Left ventricle myocardium inferior (tissue), 1 donor: Measurements from ENCODE around the gene GSDMA. TPM values are rescaled to one million over a fixed set of nuclear protein-coding genes. Genes with fewer than 3 reads are reported as not detected.

Source experiments
- DNase-seq: peaks from one replicate; pipeline ENCODE4 v3.0.0-alpha.2; 2020
- H3K27ac ChIP-seq: fragments of 200-600 bp; replicated peaks from 2 replicates; pipeline ENCODE4 v1.8.0; 2021
- H3K27me3 ChIP-seq: fragments of 200-600 bp; 2 replicates; pipeline ENCODE4 v1.8.0; 2021; ENCODE audit warnings: low read depth
- H3K36me3 ChIP-seq: fragments of 200-600 bp; 2 replicates; pipeline ENCODE4 v1.8.0; 2021
- H3K4me1 ChIP-seq: fragments of 200-600 bp; 2 replicates; pipeline ENCODE4 v1.8.0; 2021
- H3K4me3 ChIP-seq: fragments of 200-600 bp; 2 replicates; pipeline ENCODE4 v1.8.0; 2021; ENCODE audit warnings: mild to moderate bottlenecking, moderate library complexity
- H3K9me3 ChIP-seq: fragments of 200-600 bp; replicated peaks from 2 replicates; pipeline ENCODE4 v1.8.0; 2021
- intact Hi-C: fragments of 100-400 bp; cut with micrococcal nuclease; formaldehyde crosslinking; loops from one replicate; pipeline ENCODE4 v1.11.0; 2022
- total RNA-seq: library from RNA; stranded (reverse); fragmentation: NEBNext Ultra II Directional; extraction: Animal tissue kit (Norgen Biotek cat#: 25700); gene quantifications from one replicate; pipeline ENCODE4 v1.2.1, GENCODE V29; 2021
- TF ChIP-seq, protein P1 (sequence below): fragments of 200-600 bp; IDR thresholded peaks from 2 replicates; pipeline ENCODE4 v1.8.0; 2021; ENCODE audit warnings: antibody characterized with exemption, mild to moderate bottlenecking, borderline replicate concordance
- donor health status: DM: no; HTN: yes; CAD: no; lungs with severe emphysema.

GSDMA gene
- total RNA-seq, 1 donor from 2014 or later, result 0.66 TPM

DNA sequence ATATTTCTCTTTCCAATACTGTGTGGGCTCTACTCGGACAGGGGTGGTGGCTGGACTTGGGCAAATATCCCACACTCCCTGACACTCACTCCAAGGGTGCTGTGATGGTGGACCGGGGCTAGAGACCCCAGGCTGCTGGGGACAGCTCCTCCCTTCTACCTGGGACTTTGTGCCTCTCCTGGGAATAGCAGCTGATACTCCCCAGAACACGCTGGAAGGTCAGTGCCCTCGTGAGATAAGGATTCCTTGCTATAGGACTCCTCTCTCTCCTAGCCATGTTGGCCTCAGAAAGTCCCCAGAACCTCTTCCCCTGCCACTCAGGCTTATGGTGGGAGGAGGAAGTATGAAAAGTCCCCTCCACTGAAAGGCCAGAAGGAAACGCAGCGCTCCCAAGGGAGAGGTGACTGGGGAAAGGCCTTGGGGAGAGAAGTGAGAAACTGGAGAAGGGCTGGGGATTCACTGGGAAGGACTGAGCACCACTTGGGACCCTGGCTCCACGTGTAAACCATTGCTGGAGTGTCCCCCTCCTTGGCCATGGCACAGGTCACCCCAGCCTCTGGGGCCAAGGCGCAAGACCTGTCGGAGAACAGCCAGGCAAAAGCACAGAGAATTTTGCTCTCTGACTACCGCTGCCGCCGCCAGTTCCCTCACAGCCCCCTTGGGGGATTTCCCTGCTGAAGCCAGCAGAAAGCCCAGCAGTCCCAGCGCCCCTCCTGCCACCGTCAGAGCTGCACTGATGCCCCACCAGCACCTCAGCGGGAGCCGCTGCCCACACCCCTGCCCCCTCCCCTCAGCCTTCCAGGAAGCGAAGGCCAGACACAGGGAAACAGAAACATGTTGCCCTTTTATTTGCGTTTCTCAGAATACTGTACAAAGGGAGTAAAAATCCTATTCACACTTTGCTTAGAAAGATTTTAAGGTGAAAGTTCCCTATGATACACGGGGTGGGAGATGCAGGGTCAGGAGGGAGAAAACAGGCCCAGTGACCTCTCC lies 42.3 kb upstream of the GSDMA start:
- H3K27ac ChIP-seq, result no peak overlapping the region
- no peak for DNase-seq
- H3K4me3 ChIP-seq, result no peak overlapping the region
- TF ChIP-seq, protein P1, sequence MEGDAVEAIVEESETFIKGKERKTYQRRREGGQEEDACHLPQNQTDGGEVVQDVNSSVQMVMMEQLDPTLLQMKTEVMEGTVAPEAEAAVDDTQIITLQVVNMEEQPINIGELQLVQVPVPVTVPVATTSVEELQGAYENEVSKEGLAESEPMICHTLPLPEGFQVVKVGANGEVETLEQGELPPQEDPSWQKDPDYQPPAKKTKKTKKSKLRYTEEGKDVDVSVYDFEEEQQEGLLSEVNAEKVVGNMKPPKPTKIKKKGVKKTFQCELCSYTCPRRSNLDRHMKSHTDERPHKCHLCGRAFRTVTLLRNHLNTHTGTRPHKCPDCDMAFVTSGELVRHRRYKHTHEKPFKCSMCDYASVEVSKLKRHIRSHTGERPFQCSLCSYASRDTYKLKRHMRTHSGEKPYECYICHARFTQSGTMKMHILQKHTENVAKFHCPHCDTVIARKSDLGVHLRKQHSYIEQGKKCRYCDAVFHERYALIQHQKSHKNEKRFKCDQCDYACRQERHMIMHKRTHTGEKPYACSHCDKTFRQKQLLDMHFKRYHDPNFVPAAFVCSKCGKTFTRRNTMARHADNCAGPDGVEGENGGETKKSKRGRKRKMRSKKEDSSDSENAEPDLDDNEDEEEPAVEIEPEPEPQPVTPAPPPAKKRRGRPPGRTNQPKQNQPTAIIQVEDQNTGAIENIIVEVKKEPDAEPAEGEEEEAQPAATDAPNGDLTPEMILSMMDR, result no peak
- no peaks in the 10 kb centered on the region for H3K27me3 ChIP-seq
- peaks cover 46% of the 10 kb centered on the region for H3K36me3 ChIP-seq
- intact Hi-C loops, result no loop called here
- H3K4me1 ChIP-seq, result peaks cover 33% of the 10 kb centered on the region
- H3K9me3 ChIP-seq, result no peaks in the 10 kb centered on the region

DNA sequence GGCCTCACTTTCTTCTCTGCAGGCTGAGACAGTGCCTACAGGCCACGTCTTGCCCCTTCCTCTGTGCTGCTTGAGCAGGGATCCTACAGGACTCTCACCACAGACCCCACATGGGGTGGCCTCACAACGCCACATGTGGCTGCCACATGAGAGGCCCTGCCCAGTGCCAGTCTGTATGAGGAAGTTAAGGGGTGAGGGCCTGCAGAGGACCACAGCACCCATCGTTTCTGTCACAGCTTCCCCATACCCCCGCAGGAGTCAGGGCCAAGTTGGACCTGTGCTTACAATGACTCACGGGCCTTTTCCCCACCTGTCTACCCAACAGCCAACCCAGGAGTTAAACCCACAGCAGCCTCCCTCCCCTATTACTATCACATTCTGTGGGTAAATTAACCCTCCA lies 41.5 kb upstream of the GSDMA start:
- Histone ChIP-seq H3K4me1 (peaks cover 41% of the 10 kb centered on the region), H3K9me3 (no peaks in the 10 kb centered on the region), H3K4me3 (no peak overlapping the region), H3K27ac (no peak overlapping the region), H3K27me3 (no peaks in the 10 kb centered on the region), H3K36me3 (peaks cover 46% of the 10 kb centered on the region)
- intact Hi-C loops, result no loop called here
- no peak for DNase-seq
- TF ChIP-seq, protein P1, result no peak

DNA sequence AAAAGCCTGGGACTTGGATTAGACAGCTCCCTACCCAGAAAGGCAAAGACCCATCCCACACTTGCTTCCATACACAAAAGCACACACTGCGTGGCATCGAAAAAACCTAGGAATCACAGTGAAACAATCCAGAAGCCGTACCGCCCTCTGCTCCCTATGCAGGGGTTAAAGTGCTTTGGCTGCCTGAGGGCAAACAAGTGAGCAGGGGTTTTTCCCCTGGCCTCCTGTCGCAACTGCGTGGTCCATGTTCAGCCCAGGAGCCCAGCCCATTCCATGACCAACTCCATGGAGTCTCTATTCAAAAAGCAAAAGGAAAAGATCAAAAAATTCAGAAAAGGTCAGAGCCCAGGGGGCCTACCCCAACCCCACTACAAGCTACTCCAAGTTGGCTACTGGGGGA lies 40.8 kb upstream of the GSDMA start:
- H3K36me3 ChIP-seq, result peaks cover 43% of the 10 kb centered on the region
- no peak overlapping the region for H3K4me3 ChIP-seq
- H3K4me1 ChIP-seq, result peaks cover 48% of the 10 kb centered on the region
- no peaks in the 10 kb centered on the region for H3K9me3 ChIP-seq
- no peaks in the 10 kb centered on the region for H3K27me3 ChIP-seq
- intact Hi-C loops, result no loop called here
- TF ChIP-seq, protein P1, result no peak
- no peak for DNase-seq
- no peak overlapping the region for H3K27ac ChIP-seq

DNA sequence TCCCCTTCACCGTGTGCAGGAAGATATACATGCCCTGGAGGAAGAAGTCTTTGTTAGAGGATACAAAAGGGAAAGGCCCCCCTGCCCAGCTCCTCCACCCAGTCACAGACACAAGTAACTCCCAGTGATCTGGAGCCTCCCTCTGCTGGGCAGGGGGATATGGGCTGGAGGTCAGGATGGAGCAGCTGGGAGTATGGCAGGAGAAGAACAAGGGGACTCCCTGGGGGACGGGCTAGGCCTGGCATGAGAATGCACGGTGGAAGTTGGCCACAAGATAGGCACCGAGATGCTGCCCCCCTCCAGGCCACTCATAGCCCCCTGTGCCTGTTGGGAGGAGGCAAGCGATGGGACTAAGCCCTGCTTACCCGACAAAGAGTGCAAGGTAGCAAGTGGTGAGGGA lies 39.6 kb upstream of the GSDMA start:
- Histone ChIP-seq H3K4me3 (no peak overlapping the region), H3K27me3 (no peaks in the 10 kb centered on the region), H3K4me1 (peaks cover 58% of the 10 kb centered on the region), H3K9me3 (no peaks in the 10 kb centered on the region), H3K27ac (no peak overlapping the region), H3K36me3 (peaks cover 43% of the 10 kb centered on the region)
- intact Hi-C loops, result no loop called here
- TF ChIP-seq, protein P1, result no peak
- DNase-seq, result no peak

DNA sequence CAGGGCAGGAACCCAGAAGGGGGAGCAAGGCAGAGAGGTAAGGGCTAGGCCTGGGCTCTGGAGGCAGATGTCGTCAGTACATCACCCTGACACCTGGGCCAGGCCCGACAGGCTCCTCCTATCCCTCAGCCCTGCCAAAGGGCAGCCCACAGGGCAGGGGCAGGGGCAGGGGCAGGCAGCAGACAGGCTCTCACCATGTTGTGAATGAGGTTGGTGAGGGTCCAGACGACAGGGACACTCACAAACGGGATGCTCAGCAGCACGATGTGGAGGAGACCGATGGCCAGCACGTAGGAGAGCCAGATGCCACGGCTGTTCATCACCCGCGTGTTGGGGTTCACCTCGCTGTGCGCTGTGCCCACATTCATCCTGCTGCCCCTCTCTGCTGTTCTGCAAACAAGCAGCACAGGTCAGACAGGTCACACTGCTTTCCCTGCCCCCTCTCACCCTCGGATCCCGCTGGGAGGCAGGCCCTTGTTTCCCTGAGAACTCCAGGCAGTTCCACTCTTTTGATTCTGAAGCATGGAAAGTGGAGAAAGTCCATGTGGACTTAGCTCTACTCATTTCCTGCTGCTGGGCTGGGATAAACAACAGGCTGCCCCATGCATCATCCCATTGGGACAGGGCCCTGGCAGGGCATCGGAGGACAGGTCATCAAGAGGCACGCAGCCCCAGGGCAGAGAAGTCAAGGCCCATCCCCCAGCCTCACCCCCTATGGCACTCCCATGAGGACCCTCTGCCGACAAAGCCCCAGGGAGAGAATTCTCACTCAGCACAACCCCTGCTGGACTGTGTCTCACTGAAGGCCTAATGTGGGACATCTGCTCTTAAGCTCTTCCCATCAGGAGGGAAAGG lies 38.7 kb upstream of the GSDMA start:
- TF ChIP-seq, protein P1, result no peak
- Histone ChIP-seq H3K4me1 (peaks cover 66% of the 10 kb centered on the region), H3K4me3 (no peak overlapping the region), H3K27me3 (no peaks in the 10 kb centered on the region), H3K9me3 (no peaks in the 10 kb centered on the region), H3K36me3 (peaks cover 40% of the 10 kb centered on the region), H3K27ac (no peak overlapping the region)
- intact Hi-C loops, result no loop called here
- no peak for DNase-seq
